ENCODE data around the gene C16orf95.

GRCh38 chr16:87276091-87276701 is 41.0 kb downstream of the C16orf95 start:
- TF ChIP-seq CTCF (IDR thresholded peaks at IDR 0.05) (no peak), ZFX (IDR thresholded peaks at IDR 0.05; ENCODE audit: borderline replicate concordance) (no peak)
